ENCODE measurements around the gene TFAP2A. TPM values are rescaled to one million over a fixed set of nuclear protein-coding genes. Genes with fewer than 3 reads are reported as not detected.

TFAP2A gene
- total RNA-seq, 1 donor from 2014 or later: 0.39 TPM

DNA sequence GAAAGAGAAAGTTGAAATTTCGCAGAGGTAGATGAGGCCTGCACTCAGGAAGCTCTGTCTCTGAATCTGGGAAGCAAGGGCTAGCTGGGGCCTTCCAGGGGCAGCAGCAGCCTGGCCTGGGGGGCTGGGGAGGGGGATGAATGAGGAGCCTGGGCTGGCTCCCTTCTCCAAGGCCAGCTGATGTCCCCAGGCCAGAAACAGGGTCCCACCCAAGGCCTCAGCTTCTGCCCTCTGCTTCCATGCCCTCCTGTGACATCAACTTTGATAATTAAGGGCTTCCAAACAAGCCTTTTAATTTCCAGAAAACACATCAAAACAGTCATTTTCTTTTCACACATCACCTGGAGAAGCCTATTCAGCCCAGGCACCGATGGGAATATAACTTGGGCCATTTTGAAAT, 15.4 kb downstream of the TFAP2A start:
- Histone ChIP-seq H3K9me3 (ENCODE audit: low read depth) (no peaks in the 10 kb centered on the region), H4K20me1 (ENCODE audit: low read depth) (peaks cover 51% of the 10 kb centered on the region), H3K4me2 (no peak overlapping the region), H3K4me1 (no peaks in the 10 kb centered on the region), H3K27me3 (peaks cover 98% of the 10 kb centered on the region), H3K4me3 (no peak overlapping the region), H3K27ac (no peak overlapping the region), H3F3A (ENCODE audit: low read depth) (peaks cover 23% of the 10 kb centered on the region), H3K9ac (no peak overlapping the region), H3K36me3 (no peaks in the 10 kb centered on the region), H2AFZ (replicated peaks) (no peak overlapping the region), H3K79me2 (ENCODE audit: low read depth) (no peaks in the 10 kb centered on the region)
- DNase-seq (ENCODE audit: low spot score): no peak
- peaks cover 7% of the 10 kb centered on the region for H3K9me3 Mint-ChIP-seq
- TF ChIP-seq EZH2phosphoT487 (IDR thresholded peaks at IDR 0.05) (no peak), EZH2 (IDR thresholded peaks at IDR 0.05) (no peak)
- TF ChIP-seq, protein P1, sequence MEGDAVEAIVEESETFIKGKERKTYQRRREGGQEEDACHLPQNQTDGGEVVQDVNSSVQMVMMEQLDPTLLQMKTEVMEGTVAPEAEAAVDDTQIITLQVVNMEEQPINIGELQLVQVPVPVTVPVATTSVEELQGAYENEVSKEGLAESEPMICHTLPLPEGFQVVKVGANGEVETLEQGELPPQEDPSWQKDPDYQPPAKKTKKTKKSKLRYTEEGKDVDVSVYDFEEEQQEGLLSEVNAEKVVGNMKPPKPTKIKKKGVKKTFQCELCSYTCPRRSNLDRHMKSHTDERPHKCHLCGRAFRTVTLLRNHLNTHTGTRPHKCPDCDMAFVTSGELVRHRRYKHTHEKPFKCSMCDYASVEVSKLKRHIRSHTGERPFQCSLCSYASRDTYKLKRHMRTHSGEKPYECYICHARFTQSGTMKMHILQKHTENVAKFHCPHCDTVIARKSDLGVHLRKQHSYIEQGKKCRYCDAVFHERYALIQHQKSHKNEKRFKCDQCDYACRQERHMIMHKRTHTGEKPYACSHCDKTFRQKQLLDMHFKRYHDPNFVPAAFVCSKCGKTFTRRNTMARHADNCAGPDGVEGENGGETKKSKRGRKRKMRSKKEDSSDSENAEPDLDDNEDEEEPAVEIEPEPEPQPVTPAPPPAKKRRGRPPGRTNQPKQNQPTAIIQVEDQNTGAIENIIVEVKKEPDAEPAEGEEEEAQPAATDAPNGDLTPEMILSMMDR (IDR thresholded peaks at IDR 0.05): no peak
- H3K27ac Mint-ChIP-seq: no peak overlapping the region
- peaks cover 14% of the 10 kb centered on the region for H3K4me1 Mint-ChIP-seq
- no peaks in the 10 kb centered on the region for H3K36me3 Mint-ChIP-seq
- H3K4me3 Mint-ChIP-seq: no peak overlapping the region
- H3K27me3 Mint-ChIP-seq (ENCODE audit: insufficient read depth, low read depth): peaks cover 80% of the 10 kb centered on the region

DNA sequence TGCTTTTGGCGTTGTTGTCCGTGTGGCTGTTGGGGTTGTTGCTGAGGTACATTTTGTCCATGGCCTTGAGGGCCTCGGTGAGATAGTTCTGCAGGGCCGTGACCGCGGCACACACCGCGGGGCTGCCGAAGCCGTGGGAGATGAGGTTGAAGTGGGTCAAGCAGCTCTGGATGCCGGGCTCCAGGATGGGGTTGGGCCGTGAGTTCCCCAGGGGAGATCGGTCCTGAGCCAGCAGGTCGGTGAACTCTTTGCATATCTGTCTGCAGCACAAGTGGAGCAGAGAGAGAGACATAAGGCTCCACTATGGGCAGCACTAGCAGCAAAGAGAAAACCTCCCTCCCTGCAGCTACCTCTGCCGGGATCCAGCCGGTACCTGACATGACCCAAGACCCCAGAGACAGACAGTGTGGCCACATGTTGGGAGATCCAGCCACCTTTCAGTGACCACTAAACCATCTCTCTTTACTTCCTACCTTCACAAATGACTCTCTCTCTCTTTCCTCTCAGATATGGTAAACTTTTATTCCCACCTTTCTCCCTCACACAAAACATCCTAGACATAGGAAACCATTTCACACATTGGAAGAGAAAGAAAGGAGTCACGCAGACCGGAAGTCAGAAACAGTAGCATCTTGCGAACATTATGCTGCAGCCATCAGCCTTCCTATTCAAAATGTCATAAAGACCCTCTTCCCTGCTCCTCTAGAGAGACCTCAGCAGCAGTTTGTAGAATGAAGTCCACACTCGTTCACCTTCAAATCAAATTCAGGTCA, 16.2 kb downstream of the TFAP2A start:
- peaks cover 100% of the 10 kb centered on the region for H3K27me3 ChIP-seq
- Mint-ChIP-seq H3K4me1 (peaks cover 12% of the 10 kb centered on the region), H3K9me3 (peaks cover 7% of the 10 kb centered on the region), H3K36me3 (no peaks in the 10 kb centered on the region), H3K27ac (no peak overlapping the region), H3K4me3 (no peak overlapping the region), H3K27me3 (ENCODE audit: insufficient read depth, low read depth) (peaks cover 85% of the 10 kb centered on the region)
- no peaks in the 10 kb centered on the region for H3K36me3 ChIP-seq
- H4K20me1 ChIP-seq (ENCODE audit: low read depth): peaks cover 59% of the 10 kb centered on the region
- no peak overlapping the region for H3K4me2 ChIP-seq
- no peak overlapping the region for H3K9ac ChIP-seq
- H3K9me3 ChIP-seq (ENCODE audit: low read depth): no peaks in the 10 kb centered on the region
- peaks cover 27% of the 10 kb centered on the region for H3F3A ChIP-seq (ENCODE audit: low read depth)
- peak; percentile 36 for DNase-seq (ENCODE audit: low spot score)
- peak; percentile 76 for TF ChIP-seq EZH2 (IDR thresholded peaks at IDR 0.05)
- peak; percentile 37 for TF ChIP-seq EZH2phosphoT487 (IDR thresholded peaks at IDR 0.05)
- TF ChIP-seq, protein P1 (IDR thresholded peaks at IDR 0.05): no peak
- no peak overlapping the region for H3K4me3 ChIP-seq
- no peak overlapping the region for H2AFZ ChIP-seq (replicated peaks)
- no peaks in the 10 kb centered on the region for H3K4me1 ChIP-seq
- H3K79me2 ChIP-seq (ENCODE audit: low read depth): no peaks in the 10 kb centered on the region
- no peak overlapping the region for H3K27ac ChIP-seq

DNA sequence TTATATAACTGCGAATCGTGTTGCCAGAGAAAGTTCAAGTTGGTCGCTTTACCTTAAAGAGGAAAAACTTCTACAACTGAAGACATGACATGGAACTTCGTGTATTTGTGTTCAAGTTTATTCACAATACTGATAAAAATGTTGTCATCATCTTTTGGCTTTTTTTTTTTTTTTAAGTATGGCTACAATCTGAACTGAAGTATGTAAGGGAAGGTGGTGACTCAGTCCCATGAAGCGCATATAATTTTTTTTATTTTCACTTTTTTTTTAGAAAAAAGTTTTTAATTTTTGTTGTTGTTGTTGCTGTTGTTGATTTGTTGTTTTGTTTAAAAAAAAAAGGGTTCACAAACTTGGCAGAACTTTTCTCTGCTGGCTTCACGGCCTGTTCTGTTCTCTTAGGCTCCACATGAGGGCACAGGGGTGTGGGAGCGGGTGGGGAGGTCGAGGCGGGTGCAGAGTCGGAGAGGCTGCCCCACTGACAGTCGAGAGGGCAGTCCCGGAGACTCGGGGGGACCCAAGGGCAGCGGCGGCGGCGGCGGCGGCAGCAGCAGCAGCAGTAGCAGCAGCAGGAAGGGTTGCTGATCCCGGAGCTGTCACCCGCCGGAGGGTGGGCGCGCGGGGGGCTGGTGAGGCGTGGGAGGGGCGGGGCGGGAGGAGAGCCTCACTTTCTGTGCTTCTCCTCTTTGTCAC, 17.0 kb downstream of the TFAP2A start:
- no peaks in the 10 kb centered on the region for H3K36me3 Mint-ChIP-seq
- Histone ChIP-seq H3K27me3 (peaks cover 100% of the 10 kb centered on the region), H3K36me3 (no peaks in the 10 kb centered on the region), H3K27ac (no peak overlapping the region), H3K4me1 (no peaks in the 10 kb centered on the region), H3K4me3 (no peak overlapping the region), H3K9me3 (ENCODE audit: low read depth) (no peaks in the 10 kb centered on the region), H3K4me2 (no peak overlapping the region), H2AFZ (replicated peaks) (no peak overlapping the region), H4K20me1 (ENCODE audit: low read depth) (peaks cover 66% of the 10 kb centered on the region), H3F3A (ENCODE audit: low read depth) (peaks cover 26% of the 10 kb centered on the region), H3K79me2 (ENCODE audit: low read depth) (no peaks in the 10 kb centered on the region), H3K9ac (no peak overlapping the region)
- peaks cover 7% of the 10 kb centered on the region for H3K9me3 Mint-ChIP-seq
- H3K27ac Mint-ChIP-seq: no peak overlapping the region
- H3K4me1 Mint-ChIP-seq: peaks cover 7% of the 10 kb centered on the region
- H3K27me3 Mint-ChIP-seq (ENCODE audit: insufficient read depth, low read depth): peaks cover 89% of the 10 kb centered on the region
- peak; percentile 62 for DNase-seq (ENCODE audit: low spot score)
- no peak overlapping the region for H3K4me3 Mint-ChIP-seq
- TF ChIP-seq, protein P1 (IDR thresholded peaks at IDR 0.05): no peak
- peak; percentile 46 for TF ChIP-seq EZH2phosphoT487 (IDR thresholded peaks at IDR 0.05)
- TF ChIP-seq EZH2 (IDR thresholded peaks at IDR 0.05): peak; percentile 85

All from neural progenitor cell (in vitro differentiated cells).